Neural progenitor cell (in vitro differentiated cells): ENCODE data around the gene PRKCA.

Source experiments
- EZH2 ChIP-seq: fragments of 200-600 bp; sonication (generic); IDR thresholded peaks from 2 replicates; pipeline ENCODE4 v1.6.1; 2017; ENCODE audit warnings: antibody characterized with exemption, mild to moderate bottlenecking, moderate library complexity
- EZH2phosphoT487 ChIP-seq: fragments of 200-600 bp; sonication (generic); IDR thresholded peaks from 2 replicates; pipeline ENCODE4 v1.6.1; 2017; ENCODE audit warnings: antibody characterized with exemption
- TF ChIP-seq, protein P1 (sequence below): fragments of 200-600 bp; sonication (generic); IDR thresholded peaks from 2 replicates; pipeline ENCODE4 v1.5.1; 2017; ENCODE audit warnings: antibody characterized with exemption, mild to moderate bottlenecking

- TF ChIP-seq, protein P1, sequence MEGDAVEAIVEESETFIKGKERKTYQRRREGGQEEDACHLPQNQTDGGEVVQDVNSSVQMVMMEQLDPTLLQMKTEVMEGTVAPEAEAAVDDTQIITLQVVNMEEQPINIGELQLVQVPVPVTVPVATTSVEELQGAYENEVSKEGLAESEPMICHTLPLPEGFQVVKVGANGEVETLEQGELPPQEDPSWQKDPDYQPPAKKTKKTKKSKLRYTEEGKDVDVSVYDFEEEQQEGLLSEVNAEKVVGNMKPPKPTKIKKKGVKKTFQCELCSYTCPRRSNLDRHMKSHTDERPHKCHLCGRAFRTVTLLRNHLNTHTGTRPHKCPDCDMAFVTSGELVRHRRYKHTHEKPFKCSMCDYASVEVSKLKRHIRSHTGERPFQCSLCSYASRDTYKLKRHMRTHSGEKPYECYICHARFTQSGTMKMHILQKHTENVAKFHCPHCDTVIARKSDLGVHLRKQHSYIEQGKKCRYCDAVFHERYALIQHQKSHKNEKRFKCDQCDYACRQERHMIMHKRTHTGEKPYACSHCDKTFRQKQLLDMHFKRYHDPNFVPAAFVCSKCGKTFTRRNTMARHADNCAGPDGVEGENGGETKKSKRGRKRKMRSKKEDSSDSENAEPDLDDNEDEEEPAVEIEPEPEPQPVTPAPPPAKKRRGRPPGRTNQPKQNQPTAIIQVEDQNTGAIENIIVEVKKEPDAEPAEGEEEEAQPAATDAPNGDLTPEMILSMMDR, result no peak
- no peak for TF ChIP-seq EZH2
- TF ChIP-seq EZH2phosphoT487, result no peak
These were observed 375.0 kb downstream of the PRKCA start for GRCh38 chr17:66677201-66677981.
